ENCODE results near the gene LRRC10B.

DNA sequence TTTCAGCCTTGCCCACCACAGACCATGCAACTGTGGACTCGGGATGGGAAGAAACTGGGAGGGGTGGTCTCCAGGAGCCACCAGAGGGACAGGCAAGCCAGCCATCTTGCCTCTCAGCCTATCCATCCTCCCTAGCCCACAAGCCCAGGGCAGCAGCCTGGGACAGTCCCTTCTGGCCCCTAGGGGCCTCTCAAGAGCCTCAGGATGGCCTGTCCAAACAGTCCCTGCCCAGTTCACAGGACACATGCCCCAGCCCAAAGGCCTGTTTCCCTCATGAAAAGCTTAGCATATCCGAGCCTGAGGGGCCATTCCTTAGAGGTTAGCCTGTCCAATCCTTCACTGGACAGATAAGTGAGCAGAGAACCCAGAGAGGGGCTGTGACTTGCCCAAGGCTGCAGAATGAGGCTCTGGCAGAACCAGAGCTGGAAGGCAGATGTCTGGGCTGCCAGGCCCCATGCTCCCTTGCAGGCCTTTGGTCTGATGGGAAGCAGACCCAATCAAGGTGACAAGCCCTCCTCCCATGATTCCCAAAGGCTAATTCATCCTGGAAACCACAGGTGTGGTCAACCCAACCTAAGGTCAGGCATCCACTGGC is 28.2 kb downstream of the LRRC10B start:
- TF ChIP-seq, protein P1, sequence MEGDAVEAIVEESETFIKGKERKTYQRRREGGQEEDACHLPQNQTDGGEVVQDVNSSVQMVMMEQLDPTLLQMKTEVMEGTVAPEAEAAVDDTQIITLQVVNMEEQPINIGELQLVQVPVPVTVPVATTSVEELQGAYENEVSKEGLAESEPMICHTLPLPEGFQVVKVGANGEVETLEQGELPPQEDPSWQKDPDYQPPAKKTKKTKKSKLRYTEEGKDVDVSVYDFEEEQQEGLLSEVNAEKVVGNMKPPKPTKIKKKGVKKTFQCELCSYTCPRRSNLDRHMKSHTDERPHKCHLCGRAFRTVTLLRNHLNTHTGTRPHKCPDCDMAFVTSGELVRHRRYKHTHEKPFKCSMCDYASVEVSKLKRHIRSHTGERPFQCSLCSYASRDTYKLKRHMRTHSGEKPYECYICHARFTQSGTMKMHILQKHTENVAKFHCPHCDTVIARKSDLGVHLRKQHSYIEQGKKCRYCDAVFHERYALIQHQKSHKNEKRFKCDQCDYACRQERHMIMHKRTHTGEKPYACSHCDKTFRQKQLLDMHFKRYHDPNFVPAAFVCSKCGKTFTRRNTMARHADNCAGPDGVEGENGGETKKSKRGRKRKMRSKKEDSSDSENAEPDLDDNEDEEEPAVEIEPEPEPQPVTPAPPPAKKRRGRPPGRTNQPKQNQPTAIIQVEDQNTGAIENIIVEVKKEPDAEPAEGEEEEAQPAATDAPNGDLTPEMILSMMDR (IDR thresholded peaks at IDR 0.05): no peak
- TF ChIP-seq POLR2A (IDR thresholded peaks at IDR 0.05) (no peak), EP300 (IDR thresholded peaks at IDR 0.05) (no peak)

Measured in stomach (tissue), 4 donors.